Erythroblast (primary cell): ENCODE data around the gene JAKMIP3.

Experiments
- GATA1 ChIP-seq: IDR thresholded peaks from 2 replicates; pipeline ENCODE4 v1.6.1; 2011; ENCODE audit warnings: low read depth, mild to moderate bottlenecking, control low read depth, low read length, moderate library complexity
- POLR2A ChIP-seq: IDR thresholded peaks from 2 replicates; pipeline ENCODE4 v1.6.1; 2011; ENCODE audit warnings: mild to moderate bottlenecking, low read length

DNA sequence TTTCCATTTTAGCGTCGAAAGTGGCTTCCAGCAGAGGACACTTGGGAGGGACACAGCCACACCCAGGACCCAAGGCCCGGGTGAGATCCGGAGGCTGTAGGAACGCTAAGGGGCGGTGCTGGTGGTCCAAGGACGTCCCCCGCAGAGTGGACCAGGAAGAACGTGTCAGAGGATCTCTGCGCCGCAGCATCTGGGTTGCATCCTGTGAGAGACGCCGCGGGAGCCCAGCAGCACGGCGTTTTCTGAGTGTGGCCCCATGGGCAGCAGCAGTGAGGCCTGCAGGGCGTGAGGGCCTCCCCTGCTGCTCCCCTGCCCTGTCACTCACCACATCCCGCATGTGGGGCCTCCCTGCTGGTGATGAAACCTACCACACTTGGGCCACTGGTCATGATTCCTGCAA lies 43.5 kb upstream of the JAKMIP3 start:
- no peak for TF ChIP-seq POLR2A
- TF ChIP-seq GATA1, result no peak
